Activated T-cell treated with anti-CD3 and anti-CD28 coated beads, Interleukin-2, amount 50 U/mL, for 4 hours (primary cell): ENCODE measurements around the gene MFAP1. TPM values are rescaled to one million over a fixed set of nuclear protein-coding genes. Genes with fewer than 3 reads are reported as not detected.
"Not testable (repeated sequence)": the region's sequence is repeated elsewhere in the genome, so short reads cannot be mapped to it uniquely, and the experiment has no call there.

Source experiments
- ATAC-seq, 2 donors: fragments of 200-7000 bp; cut with Tn5 transposase; one replicate each; pipeline ENCODE4 v1.10.0; 2021
- DNase-seq: peaks from one replicate; pipeline ENCODE4 v3.0.0-alpha.2; 2020
- H3K27me3 Mint-ChIP-seq: one replicate; pipeline ENCODE4 v1.8.0; 2021; ENCODE audit warnings: low read depth, mixed read lengths
- H3K36me3 Mint-ChIP-seq: one replicate; pipeline ENCODE4 v1.8.0; 2022; ENCODE audit warnings: mixed read lengths; ENCODE audit not compliant: insufficient read depth
- H3K4me1 Mint-ChIP-seq: one replicate; pipeline ENCODE4 v1.8.0; 2021; ENCODE audit warnings: low read depth, mixed read lengths
- H3K4me3 Mint-ChIP-seq: one replicate; pipeline ENCODE4 v1.8.0; 2021; ENCODE audit warnings: mild to moderate bottlenecking, moderate library complexity, mixed read lengths
- H3K9me3 Mint-ChIP-seq: one replicate; pipeline ENCODE4 v1.8.0; 2021; ENCODE audit warnings: mixed read lengths
- total RNA-seq, 3 donors: library from RNA; stranded (reverse); gene quantifications; one replicate each; pipeline ENCODE4 v1.2.1, GENCODE V29; 2021

Gene MFAP1
- total RNA-seq, 3 donors from 2014 or later = 37.0 to 38.0 (median 37.4) TPM

GRCh38 chr15:43830691-43831275, 6.3 kb upstream of the MFAP1 start:
- not testable (repeated sequence) for DNase-seq, H3K27me3 Mint-ChIP-seq, H3K4me3 Mint-ChIP-seq, ATAC-seq, H3K9me3 Mint-ChIP-seq
- peaks cover 21% of the 10 kb centered on the region for H3K36me3 Mint-ChIP-seq
- H3K4me1 Mint-ChIP-seq = peaks cover 44% of the 10 kb centered on the region

GRCh38 chr15:43829951-43830540, 5.6 kb upstream of the MFAP1 start:
- ATAC-seq, DNase-seq, H3K27me3 Mint-ChIP-seq, H3K9me3 Mint-ChIP-seq: not testable (repeated sequence)
- Mint-ChIP-seq H3K4me3 (peak overlapping the region; percentile 5), H3K4me1 (peaks cover 45% of the 10 kb centered on the region), H3K36me3 (peaks cover 18% of the 10 kb centered on the region)

DNA sequence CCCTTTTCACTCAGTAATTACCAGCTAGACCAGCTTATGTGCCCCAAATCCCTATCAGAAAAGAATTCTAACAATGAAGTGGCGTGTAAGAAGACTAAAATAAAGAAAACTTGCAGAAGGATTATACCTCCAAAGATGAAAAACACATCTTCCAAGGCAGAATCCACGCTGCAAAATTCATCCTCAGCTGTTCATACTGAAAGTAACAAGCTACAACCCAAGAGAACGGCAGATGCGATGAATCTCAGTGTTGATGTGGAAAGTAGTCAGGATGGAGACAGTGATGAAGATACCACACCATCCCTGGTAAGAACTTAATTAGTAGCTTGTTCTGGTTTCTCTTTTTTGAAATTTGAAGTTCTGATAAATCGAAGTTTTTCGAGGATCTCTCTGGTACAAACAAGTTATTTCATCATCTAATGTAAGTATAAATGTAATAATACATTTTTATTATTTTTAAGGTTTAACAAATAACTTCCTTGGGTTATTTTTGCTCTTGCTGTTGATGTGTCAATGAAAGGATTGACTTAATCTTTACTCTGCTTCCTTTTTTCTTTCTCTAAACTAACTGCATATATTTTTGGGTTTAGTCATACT, 3.7 kb upstream of the MFAP1 start:
- ATAC-seq (peak; percentile 32), DNase-seq (no peak)
- peaks cover 10% of the 10 kb centered on the region for H3K36me3 Mint-ChIP-seq
- peak overlapping the region; percentile 85 for H3K4me3 Mint-ChIP-seq
- H3K9me3 Mint-ChIP-seq = no peaks in the 10 kb centered on the region
- no peaks in the 10 kb centered on the region for H3K27me3 Mint-ChIP-seq
- peaks cover 59% of the 10 kb centered on the region for H3K4me1 Mint-ChIP-seq

DNA sequence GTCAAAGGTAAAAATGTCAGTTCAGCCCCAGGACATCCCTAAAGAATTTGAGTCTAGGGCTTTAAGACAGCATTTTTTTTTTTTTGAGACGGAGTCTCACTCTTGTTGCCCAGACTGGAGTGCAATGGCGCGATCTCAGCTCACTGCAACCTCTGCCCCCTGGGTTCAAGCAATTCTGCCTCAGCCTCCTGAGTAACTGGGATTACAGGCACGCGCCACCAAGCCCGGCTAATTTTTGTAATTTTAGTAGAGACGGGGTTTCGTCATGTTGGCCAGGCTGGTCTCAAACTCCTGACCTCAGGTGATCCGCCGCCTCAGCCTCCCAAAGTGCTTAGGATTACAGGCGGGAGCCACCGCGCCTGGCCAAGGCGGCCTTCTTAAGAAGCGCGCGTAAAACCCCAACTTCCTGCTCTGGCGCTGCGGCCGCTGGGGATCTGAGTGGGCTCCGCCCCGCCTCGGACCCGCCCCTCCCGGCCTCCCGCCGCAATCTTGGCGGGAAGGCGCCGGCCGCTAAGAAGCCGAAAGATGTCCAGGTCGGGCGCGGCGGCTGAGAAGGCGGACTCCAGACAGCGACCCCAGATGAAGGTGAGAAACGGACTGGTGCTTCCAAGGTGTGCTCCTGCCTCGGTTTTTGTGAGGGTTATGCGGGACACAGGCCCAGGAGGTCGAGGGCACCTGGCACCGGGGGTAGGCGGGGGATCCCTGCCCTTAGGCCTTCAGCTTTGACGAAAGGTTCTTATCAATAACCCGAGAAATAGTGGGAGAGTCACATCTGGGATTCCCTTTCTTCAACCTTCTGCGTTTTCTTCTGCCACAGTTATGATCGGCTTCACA, 2.2 kb upstream of the MFAP1 start, which contains the start of gene WDR76:
TSS of gene WDR76 (plus strand) at position 495 of the 834 bp plus-strand sequence. CDS start at position 526, 31 bp downstream.
- H3K4me1 Mint-ChIP-seq = peaks cover 60% of the 10 kb centered on the region
- peak; percentile 69 to 73 for ATAC-seq
- no peaks in the 10 kb centered on the region for H3K27me3 Mint-ChIP-seq
- H3K4me3 Mint-ChIP-seq = peak within 1 kb of the TSS; percentile 85
- H3K9me3 Mint-ChIP-seq = no peaks in the 10 kb centered on the region
- peak; percentile 57 for DNase-seq
- peaks cover 8% of the 10 kb centered on the region for H3K36me3 Mint-ChIP-seq

GRCh38 chr15:43826029-43826507, 1.6 kb upstream of the MFAP1 start:
- H3K36me3 Mint-ChIP-seq = peaks cover 9% of the 10 kb centered on the region
- peak overlapping the region; percentile 85 for H3K4me3 Mint-ChIP-seq
- ATAC-seq = no peak
- DNase-seq = no peak
- H3K9me3 Mint-ChIP-seq = no peaks in the 10 kb centered on the region
- H3K4me1 Mint-ChIP-seq = peaks cover 63% of the 10 kb centered on the region
- H3K27me3 Mint-ChIP-seq = no peaks in the 10 kb centered on the region

GRCh38 chr15:43825305-43825704, 815 bp upstream of the MFAP1 start:
- ATAC-seq, H3K9me3 Mint-ChIP-seq, H3K36me3 Mint-ChIP-seq, H3K27me3 Mint-ChIP-seq, DNase-seq: not testable (repeated sequence)
- peak overlapping the region; percentile 85 for H3K4me3 Mint-ChIP-seq
- peaks cover 65% of the 10 kb centered on the region for H3K4me1 Mint-ChIP-seq

GRCh38 chr15:43821505-43821904, 3.0 kb downstream of the MFAP1 start:
- DNase-seq (no peak), ATAC-seq (no peak)
- H3K4me1 Mint-ChIP-seq = peaks cover 45% of the 10 kb centered on the region
- H3K9me3 Mint-ChIP-seq = no peaks in the 10 kb centered on the region
- H3K36me3 Mint-ChIP-seq = peaks cover 6% of the 10 kb centered on the region
- H3K27me3 Mint-ChIP-seq = no peaks in the 10 kb centered on the region
- peak overlapping the region; percentile 66 for H3K4me3 Mint-ChIP-seq

- ATAC-seq, H3K27me3 Mint-ChIP-seq, DNase-seq, H3K9me3 Mint-ChIP-seq, H3K4me3 Mint-ChIP-seq: not testable (repeated sequence)
- peaks cover 12% of the 10 kb centered on the region for H3K4me1 Mint-ChIP-seq
- peaks cover 20% of the 10 kb centered on the region for H3K36me3 Mint-ChIP-seq
These were observed 9.4 kb downstream of the MFAP1 start for GRCh38 chr15:43815064-43815463.

GRCh38 chr15:43808960-43809678, 15.4 kb downstream of the MFAP1 start:
- Mint-ChIP-seq H3K4me3 (no peak overlapping the region), H3K9me3 (no peaks in the 10 kb centered on the region), H3K4me1 (peaks cover 9% of the 10 kb centered on the region), H3K27me3 (no peaks in the 10 kb centered on the region), H3K36me3 (peaks cover 36% of the 10 kb centered on the region)
- DNase-seq = no peak
- ATAC-seq = no peak

- ATAC-seq = no peak
- peaks cover 9% of the 10 kb centered on the region for H3K4me1 Mint-ChIP-seq
These were observed 16.0 kb downstream of the MFAP1 start for GRCh38 chr15:43808435-43808950.

GRCh38 chr15:43802676-43803075, 21.8 kb downstream of the MFAP1 start:
- DNase-seq, ATAC-seq, H3K9me3 Mint-ChIP-seq, H3K4me3 Mint-ChIP-seq, H3K27me3 Mint-ChIP-seq: not testable (repeated sequence)
- H3K4me1 Mint-ChIP-seq = peaks cover 27% of the 10 kb centered on the region
- H3K36me3 Mint-ChIP-seq = peaks cover 46% of the 10 kb centered on the region

More at GRCh38 chr15:43808435-43808950, 16.0 kb downstream of the MFAP1 start:
- no peak for DNase-seq
- H3K9me3 Mint-ChIP-seq = no peaks in the 10 kb centered on the region
- no peak overlapping the region for H3K4me3 Mint-ChIP-seq
- no peaks in the 10 kb centered on the region for H3K27me3 Mint-ChIP-seq
- peaks cover 37% of the 10 kb centered on the region for H3K36me3 Mint-ChIP-seq

- ATAC-seq (peak; percentile 100), DNase-seq (peak; percentile 90)
- H3K9me3 Mint-ChIP-seq = no peaks in the 10 kb centered on the region
- H3K4me1 Mint-ChIP-seq = peaks cover 37% of the 10 kb centered on the region
- peaks cover 43% of the 10 kb centered on the region for H3K36me3 Mint-ChIP-seq
- no peaks in the 10 kb centered on the region for H3K27me3 Mint-ChIP-seq
- H3K4me3 Mint-ChIP-seq = peak within 1 kb of the TSS; percentile 99
These were observed 24.0 kb downstream of the MFAP1 start, which contains the start of gene HYPK for GRCh38 chr15:43800286-43801141. HYPK (plus strand) TSS chr15:43800599; CDS start chr15:43800623, 24 bp downstream.

- Mint-ChIP-seq H3K9me3 (no peaks in the 10 kb centered on the region), H3K4me3 (peak within 1 kb of the TSS; percentile 99), H3K36me3 (peaks cover 48% of the 10 kb centered on the region), H3K4me1 (peaks cover 43% of the 10 kb centered on the region), H3K27me3 (no peaks in the 10 kb centered on the region)
- no peak for ATAC-seq
- no peak for DNase-seq
These were observed 24.6 kb downstream of the MFAP1 start, which contains the start of gene SERINC4 for GRCh38 chr15:43799945-43800285. SERINC4 (minus strand) TSS chr15:43800220; CDS start chr15:43799986, 234 bp downstream.
